HG02642 (cell line): ENCODE results near the gene CEBPE.

ENCODE experiments used
- ATAC-seq: cut with Tn5 transposase; IDR thresholded peaks from one replicate; pipeline ENCODE4 v1.9.1; 2021; ENCODE audit warnings: mild to moderate bottlenecking; ENCODE audit not compliant: unreplicated experiment, poor library complexity

The CEBPE gene

GRCh38 chr14:23145794-23146350 lies 26.8 kb upstream of the CEBPE start:
- ATAC-seq = no peak

GRCh38 chr14:23143911-23144310 lies 24.9 kb upstream of the CEBPE start:
- no peak for ATAC-seq

GRCh38 chr14:23142826-23143225 lies 23.8 kb upstream of the CEBPE start:
- ATAC-seq = no peak

GRCh38 chr14:23141706-23142444 lies 22.8 kb upstream of the CEBPE start:
- ATAC-seq = no peak

- no peak for ATAC-seq
Observed at GRCh38 chr14:23140371-23140770, 21.3 kb upstream of the CEBPE start.

- ATAC-seq = no peak
Observed at GRCh38 chr14:23139874-23140273, 20.8 kb upstream of the CEBPE start.

- no peak for ATAC-seq
Observed at GRCh38 chr14:23137813-23138535, 18.9 kb upstream of the CEBPE start.

GRCh38 chr14:23137192-23137812 lies 18.2 kb upstream of the CEBPE start:
- no peak for ATAC-seq

GRCh38 chr14:23136566-23137133 lies 17.6 kb upstream of the CEBPE start:
- ATAC-seq = no peak

- no peak for ATAC-seq
Observed at GRCh38 chr14:23132970-23133369, 13.9 kb upstream of the CEBPE start.

GRCh38 chr14:23131482-23131881 lies 12.4 kb upstream of the CEBPE start:
- ATAC-seq = no peak

- no peak for ATAC-seq
Observed at GRCh38 chr14:23130871-23131270, 11.8 kb upstream of the CEBPE start.

- ATAC-seq = no peak
Observed at GRCh38 chr14:23129759-23130316, 10.8 kb upstream of the CEBPE start.

- no peak for ATAC-seq
Observed at GRCh38 chr14:23128969-23129758, 10.1 kb upstream of the CEBPE start.

- ATAC-seq = no peak
Observed at GRCh38 chr14:23127861-23128260, 8.8 kb upstream of the CEBPE start.

GRCh38 chr14:23126548-23127278 lies 7.7 kb upstream of the CEBPE start:
- ATAC-seq = no peak

- ATAC-seq = no peak
Observed at GRCh38 chr14:23125933-23126524, 7.0 kb upstream of the CEBPE start.

- ATAC-seq = no peak
Observed at GRCh38 chr14:23125011-23125410, 6.0 kb upstream of the CEBPE start.
